ENCODE data around the gene S100A2.
"Not testable (repeated sequence)": the region's sequence is repeated elsewhere in the genome, so short reads cannot be mapped to it uniquely, and the experiment has no call there.

S100A2 gene

DNA sequence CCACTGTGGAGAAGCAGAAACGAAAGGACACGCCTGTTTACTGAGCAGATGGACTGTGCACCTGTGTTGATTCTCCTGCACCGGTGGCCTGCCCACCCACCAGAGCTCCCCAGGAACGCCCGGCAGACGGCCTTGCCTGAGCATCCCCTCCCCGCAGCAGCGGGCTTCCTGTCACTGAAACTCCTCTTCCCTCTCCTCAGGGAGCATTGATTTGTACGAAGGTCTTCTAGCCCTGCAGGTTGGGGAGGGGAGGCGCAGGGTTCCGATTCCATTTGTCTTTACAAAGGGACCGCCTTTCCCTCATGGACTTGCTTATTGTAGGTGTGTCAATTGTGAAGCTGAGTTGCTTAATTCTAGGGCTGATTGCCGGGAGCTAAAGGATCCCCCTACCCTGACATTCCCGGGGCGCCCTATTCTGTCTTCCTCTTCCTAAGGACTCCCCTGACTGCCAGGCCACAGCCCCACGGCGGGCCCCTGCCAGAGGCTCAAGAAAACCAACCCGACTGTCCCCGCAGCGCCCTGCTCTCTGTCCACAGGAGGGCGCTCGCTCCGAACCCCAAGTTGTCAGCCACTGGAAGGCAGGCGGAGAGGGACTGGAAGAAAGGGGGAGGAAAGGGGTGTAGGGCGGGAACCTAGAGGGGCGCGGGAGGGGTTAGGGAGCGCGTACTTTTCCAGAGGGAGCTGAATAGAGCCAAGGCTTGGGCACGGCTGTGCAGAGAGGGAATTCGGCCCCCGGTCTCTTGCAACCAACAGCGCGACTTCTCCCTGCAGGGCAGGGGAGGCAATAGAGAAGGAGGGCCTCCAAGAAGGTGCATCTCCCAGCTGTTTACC lies 32.7 kb downstream of the S100A2 start:
- DNase-seq (ENCODE audit: low read depth), result peak; percentile 67

DNA sequence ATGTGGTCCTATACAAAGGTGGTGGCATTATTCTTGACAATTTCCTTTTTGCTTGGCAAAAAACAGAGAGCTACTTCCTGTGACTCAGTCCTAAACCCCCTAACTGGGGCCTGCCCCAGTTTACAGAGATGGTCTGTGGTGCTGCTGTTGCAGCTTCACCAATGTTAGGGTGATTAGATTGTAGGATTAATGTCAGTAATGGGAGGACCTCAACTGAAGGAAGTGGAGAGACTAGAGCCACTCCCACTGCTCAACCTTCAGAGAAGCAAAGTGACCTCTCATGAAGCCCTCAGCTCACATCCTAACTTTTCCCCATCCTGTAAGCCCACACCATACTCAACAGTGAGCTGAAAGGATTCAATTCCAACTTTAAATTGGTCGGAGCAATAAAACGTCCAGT lies 33.5 kb downstream of the S100A2 start:
- no peak for DNase-seq (ENCODE audit: low read depth)

DNA sequence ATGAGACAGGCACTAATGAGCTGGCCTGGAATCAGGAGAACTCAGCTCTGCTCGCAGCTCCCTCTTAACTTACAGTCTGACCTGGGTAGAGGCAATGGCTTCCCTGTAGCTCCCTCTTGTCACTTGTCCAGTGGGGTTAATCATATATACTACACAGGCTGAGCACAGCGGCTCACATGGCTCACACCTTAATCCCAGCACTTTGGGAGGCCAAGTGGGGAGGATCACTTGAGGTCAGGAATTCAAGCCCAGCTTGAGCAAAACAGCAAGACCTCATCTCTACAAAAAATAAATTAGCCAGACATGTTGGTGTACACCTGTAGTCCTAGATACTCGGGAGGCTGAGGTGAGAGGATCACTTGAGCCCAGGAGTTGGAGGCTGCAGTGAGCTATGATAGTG lies 34.0 kb downstream of the S100A2 start:
- DNase-seq (ENCODE audit: low read depth), result no peak

DNA sequence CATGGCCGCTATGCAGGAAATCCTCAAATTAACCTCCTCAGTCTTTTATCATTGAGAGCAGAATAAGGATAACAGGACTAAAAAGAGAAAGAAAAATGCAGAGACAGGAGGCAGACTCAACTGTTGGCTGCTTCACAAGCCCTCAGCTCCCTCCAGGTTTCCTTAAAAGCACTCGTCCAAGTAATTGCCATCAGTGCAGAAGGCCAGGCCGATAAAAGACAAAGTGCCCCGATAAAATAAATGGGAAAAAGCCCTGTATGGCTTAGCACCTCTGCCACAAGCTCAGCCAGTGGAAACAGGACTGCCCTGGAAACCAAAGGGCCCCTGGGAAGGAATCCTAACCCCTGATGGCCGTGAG lies 38.0 kb downstream of the S100A2 start:
- DNase-seq (ENCODE audit: low read depth), result no peak

DNA sequence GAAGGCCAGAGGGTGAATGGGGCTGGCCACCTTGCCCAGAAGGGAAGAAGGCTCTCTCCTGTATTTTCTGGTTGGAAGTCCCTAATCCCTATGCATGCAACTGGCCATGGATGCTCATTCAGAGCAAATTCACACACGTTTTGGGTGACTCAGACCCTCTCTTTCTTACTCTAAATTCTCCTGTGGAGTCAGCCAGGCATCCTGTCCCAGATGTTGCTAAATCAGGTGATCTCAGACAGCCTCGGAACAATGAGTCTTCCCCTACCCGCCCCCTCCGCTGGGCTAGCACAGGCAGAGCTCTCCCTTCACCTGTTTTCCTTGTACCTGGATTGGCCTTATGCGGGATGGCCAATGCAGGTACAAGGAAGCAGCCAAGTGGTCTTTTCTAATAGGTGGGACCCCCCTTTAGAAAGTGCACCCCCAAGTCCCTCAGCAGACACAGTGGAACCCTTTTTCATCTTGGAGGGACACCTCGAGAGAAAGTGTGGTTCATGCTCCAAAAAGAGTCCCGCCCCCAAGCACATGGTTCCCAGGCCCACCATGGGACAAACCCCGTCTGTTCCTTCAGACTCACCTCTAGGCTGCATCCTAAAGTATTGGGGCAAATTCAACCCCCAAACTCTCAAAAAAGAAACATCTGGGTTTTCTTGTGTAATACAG lies 38.5 kb downstream of the S100A2 start:
- DNase-seq (ENCODE audit: low read depth), result no peak

DNA sequence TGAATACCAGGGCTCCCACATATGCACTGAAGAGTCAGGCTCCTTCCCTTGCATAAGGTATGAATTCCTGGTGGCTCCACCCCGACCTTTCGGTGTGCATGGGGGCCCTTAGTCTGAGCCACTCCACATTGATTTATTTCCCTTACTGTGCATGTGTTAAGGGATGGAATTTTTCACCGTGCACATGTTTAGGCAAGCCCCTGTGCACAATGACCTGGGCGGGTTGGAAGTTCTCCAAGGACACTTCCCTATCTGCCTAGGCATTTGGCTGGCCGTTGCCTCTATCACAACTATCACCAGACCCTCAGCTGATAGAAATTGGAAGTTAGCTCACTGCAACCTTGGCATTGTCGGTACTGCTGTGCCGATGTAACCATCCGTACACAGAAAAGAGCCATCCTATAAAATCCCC lies 39.5 kb downstream of the S100A2 start:
- DNase-seq (ENCODE audit: low read depth), result no peak

DNA sequence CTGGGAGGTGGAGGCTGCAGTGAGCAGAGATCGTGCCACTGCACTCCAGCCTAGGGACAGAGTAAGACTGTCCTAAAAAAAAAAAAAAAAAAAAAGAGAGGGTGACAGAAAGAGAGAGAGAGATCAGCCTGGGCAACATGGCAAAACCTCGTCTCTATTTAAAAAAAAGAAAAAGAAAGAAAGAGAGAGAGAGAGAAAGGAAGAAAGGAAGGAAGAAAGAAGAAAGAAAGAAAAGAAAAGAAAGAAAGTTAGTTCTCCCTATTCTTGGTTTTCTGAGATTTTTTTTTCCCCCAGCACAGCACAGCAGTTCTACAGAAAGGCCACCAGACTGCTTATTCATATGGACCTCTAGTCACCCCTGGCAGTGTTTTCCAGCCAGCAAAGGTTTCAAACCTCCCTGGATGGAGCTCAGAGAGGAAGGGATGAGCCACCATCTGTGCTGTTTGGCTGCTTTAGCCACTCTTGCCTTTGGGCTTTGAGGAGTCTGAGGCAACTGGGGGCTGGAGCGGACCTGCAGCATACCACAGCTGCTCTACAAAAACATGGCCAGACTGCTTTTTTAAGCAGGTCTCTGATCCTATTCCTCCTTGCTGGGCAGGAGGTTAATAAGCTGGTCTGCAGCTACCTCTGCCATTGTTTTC lies 40.4 kb downstream of the S100A2 start:
- no peak for DNase-seq (ENCODE audit: low read depth)

DNA sequence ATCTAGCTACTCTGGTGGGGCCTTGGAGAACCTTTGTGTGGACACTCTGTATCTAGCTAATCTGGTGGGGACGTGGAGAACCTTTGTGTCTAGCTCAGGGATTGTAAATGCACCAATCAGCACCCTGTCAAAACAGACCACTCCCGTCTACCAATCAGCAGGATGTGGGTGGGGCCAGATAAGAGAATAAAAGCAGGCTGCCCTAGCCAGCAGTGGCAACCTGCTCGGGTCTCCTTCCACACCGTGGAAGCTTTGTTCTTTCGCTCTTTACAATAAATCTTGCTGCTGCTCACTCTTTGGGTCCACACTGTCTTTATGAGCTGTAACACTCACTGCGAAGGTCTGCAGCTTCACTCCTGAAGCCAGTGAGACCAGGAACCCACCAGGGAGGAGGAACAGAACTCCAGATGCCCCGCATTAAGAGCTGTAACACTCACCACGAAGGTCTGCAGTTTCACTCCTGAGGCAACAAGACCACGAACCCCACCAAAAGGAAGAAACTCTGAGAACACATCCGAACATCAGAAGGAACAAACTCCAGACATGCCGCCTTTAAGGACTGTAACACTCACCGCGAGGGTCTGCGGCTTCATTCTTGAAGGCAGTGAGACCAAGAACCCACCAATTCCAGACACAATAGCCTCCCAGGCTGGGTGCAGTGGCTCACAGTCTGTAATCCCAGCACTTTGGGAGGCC lies 43.1 kb downstream of the S100A2 start:
- not testable (repeated sequence) for DNase-seq (ENCODE audit: low read depth)

DNA sequence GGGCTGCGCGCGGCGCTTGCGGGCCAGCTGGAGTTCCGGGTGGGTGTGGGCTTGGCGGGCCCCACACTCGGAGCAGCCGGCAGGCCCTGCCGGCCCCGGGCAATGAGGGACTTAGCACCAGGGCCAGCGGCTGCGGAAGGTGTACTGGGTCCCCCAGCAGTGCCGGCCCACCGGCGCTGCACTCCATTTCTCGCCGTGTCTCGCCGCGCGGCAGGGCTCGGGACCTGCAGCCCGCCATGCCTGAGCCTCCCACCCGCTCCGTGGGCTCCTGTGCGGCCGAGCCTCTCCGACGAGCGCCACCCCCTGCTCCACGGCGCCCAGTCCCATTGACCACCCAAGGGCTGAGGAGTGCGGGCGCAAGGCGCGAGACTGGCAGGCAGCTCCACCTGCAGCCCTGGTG lies 43.8 kb downstream of the S100A2 start:
- not testable (repeated sequence) for DNase-seq (ENCODE audit: low read depth)

DNA sequence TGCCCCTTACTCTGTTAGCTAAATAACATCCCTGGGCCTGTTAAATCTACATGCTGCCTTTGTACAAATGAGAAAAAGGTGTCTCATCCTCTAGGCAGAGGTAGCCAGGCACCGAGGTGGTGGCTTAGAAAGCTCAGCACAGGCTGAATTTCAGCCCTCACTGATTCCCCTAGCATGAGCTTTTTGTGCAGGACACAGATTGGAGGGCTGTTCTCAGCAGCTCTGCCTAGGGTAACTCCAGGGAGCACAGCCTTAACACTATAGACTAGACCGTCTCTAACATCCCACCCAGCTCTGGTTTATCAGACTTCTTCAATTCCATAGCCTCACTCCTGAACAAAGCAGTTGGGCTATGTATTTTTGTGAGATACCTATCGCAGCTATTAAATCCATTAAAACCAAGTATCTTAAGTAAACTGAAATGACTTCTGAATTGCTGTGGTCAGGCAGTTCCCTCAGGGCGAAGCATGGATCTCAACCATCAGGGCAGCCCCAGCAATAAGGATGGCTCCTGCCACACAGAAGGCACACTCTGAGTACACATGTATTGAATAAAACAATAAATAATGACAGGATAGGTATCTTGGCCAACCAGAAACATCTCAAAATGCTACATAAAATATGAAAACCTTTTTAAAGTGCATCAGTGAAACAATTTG lies 44.7 kb downstream of the S100A2 start:
- no peak for DNase-seq (ENCODE audit: low read depth)

DNA sequence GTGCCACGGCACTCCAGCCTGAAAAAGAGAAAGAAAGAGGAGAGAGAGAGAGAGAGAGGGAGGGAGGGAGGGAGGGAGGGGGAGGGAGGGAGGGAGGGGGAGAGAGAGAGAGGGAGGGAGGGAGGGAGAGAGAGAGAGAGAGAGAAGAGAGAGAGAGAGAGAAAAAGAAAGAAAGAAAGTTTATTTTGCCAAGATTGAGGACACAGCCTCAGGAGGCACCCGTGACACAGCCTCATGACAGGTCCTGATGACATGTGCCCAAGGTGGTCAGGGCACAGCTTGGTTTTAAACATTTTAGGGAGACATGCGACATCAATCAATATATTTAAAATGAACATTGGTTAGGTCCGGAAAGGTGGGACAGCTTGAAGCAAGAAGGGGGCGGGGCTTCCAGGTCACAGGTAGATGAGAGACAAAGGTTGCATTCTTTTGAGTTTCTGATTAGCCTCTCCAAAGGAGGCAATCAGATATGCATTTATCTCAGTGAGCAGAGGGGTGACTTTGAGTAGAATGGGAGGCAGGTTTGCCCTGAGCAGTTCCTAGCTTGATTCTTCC lies 45.4 kb downstream of the S100A2 start:
- DNase-seq (ENCODE audit: low read depth), result not testable (repeated sequence)

DNA sequence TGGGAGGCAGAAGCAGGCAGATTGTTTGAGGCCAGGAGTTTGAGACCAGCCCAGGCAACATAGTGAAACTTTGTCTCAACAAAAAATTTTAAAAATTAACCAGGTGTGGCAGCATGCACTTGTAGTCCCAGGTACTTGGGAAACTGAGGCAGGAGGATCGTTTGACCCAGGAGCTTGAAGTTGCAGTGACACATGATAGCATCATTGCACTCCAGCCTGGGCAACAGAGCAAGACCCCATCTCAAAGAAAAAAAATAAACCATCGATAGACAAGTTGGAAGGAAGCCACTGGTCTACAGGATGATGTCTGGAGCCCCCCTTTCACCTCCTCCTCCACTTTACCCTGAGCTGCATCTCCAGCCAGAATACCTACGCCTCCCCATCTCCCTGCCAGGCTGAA lies 46.4 kb downstream of the S100A2 start:
- DNase-seq (ENCODE audit: low read depth), result no peak

DNA sequence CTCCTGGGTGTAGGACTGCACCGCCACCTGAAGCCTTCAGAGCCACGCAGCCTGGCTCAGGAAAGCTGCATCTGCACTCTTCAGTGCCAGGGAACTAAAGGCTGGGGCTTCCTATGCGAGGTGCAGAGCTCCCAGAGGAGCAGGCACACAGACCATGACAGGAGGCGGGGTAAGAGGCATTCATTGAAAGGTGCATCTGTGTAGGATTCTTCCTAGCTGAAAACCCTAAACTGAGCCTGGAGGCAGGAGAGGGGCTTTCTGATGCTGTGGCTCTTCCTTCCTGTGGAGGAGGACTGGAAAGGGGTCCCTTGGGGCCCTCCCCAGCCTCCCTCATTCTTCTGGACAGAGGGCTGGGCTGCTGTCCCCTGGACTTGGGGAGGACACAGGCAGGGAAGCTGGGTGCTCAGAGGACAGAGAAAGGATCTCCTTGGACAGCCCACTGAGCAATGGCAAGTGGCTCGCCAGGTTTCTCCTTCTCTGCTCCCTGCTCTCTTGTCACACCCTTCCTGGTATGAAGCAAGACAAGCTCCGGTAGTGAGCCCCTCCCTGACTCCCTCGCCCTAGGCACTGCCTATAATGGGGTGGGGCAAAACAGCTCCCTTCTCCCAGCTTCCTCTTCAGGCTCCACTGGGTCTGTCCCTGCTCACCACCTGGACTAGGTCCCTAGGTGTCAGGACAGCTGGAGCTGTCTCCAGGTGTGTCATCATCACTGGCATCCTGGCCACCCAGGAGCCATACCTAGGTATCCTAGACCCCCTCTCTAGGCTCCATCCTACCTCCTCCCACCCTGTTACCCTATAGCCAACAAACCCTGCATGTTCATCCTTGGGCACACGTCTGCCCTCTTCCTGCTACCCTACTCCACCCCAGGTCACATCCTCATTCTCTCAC lies 49.9 kb downstream of the S100A2 start:
- no peak for DNase-seq (ENCODE audit: low read depth)

DNA sequence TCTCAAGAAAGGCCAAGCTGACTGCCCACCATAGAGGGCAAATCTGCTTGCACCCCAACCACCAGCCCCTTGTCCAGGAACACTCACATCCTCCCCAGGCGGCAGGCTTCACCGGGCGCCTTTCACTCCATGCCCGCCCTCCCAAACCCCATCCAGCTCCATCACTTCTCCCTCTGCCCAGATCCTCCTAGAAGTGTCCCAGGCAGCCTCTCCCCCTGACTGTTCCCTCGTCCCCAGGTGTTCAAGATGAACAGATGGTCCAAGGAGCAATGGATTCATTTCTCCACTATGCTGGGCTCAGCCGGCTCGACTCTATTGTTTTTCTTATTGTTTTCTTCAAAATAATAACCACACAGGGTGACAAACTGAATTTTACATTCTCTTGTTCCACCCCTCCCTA lies 52.0 kb downstream of the S100A2 start:
- no peak for DNase-seq (ENCODE audit: low read depth)

DNA sequence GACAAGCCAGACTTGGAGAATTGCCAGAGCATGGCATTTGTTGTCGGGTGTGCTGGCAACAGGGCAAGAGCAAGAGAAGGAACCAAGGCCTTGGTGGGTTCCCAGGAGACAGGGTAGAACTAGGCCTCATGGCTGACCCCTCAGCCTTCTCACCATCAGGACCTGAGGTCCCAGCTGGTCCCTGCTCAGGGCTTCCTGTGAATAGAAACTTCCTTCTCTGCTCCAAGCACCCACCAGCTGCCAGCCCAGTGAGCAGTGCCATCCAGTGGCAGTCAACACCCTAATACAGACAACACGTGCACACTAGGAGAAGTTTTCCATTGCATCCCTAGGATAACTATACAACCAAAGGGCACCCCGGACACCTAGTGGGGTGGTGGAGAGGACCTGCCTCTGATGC lies 52.6 kb downstream of the S100A2 start:
- DNase-seq (ENCODE audit: low read depth), result no peak
